Tibial nerve (tissue), 4 donors: ENCODE measurements around the gene AGPAT3. TPM values are rescaled to one million over a fixed set of nuclear protein-coding genes. Genes with fewer than 3 reads are reported as not detected.

Experiments used
- DNase-seq, 2 donors: peaks; one replicate each; pipeline ENCODE4 v3.0.0-alpha.2; 2019; ENCODE audit warnings: low spot score in 2 of 2
- H3K27ac ChIP-seq, 4 donors: fragments of 200-600 bp; sonication (generic) in 3 of 4; one replicate each; pipeline ENCODE4 v1.5.1; 2017 to 2019; ENCODE audit warnings: mild to moderate bottlenecking in 1 of 4
- H3K27me3 ChIP-seq, 2 donors: fragments of 200-600 bp; sonication (generic) in 1 of 2; one replicate each; pipeline versions ENCODE4 v1.5.1 to v1.6.0; 2017 to 2019
- H3K36me3 ChIP-seq, 3 donors: fragments of 200-600 bp; sonication (generic); one replicate each; pipeline ENCODE4 v1.5.1; 2018 to 2019
- H3K4me1 ChIP-seq, 4 donors: fragments of 200-600 bp; sonication (generic) in 3 of 4; one replicate each; pipeline ENCODE4 v1.5.1; 2017 to 2019
- H3K4me3 ChIP-seq, 4 donors: fragments of 200-600 bp; sonication (generic) in 3 of 4; one replicate each; pipeline ENCODE4 v1.5.1; 2017 to 2019; ENCODE audit warnings: mild to moderate bottlenecking in 1 of 4, moderate library complexity in 1 of 4
- H3K9me3 ChIP-seq, 4 donors: fragments of 200-600 bp; sonication (generic) in 3 of 4; one replicate each; pipeline ENCODE4 v1.5.1; 2017 to 2019
- CTCF ChIP-seq, 5 experiments: fragments of 200-600 bp in 3 of 5; fragments of 450-650 bp in 2 of 5; sonication (generic) in 3 of 5; IDR thresholded peaks; one replicate each; pipeline ENCODE4 v1.5.1; 2016 to 2019; ENCODE audit warnings: antibody characterized with exemption in 5 of 5, mild to moderate bottlenecking in 3 of 5, moderate library complexity in 2 of 5
- EP300 ChIP-seq, 2 donors: sonication (generic); formaldehyde crosslinking; IDR thresholded peaks; one replicate each; pipeline ENCODE4 v1.6.1; 2017; ENCODE audit warnings: antibody characterized with exemption in 2 of 2, mild to moderate bottlenecking in 1 of 2
- POLR2A ChIP-seq, 2 donors: fragments of 450-650 bp; IDR thresholded peaks; one replicate each; pipeline ENCODE4 v1.6.1; 2017; ENCODE audit warnings: antibody characterized with exemption in 2 of 2, mild to moderate bottlenecking in 2 of 2, moderate library complexity in 2 of 2
- WGBS, 2 donors: methylation state at CpG; one replicate each; pipeline ENCODE4 v1.1.5; 2018; 5-methylcytosine and 5-hydroxymethylcytosine counted together
- total RNA-seq, 4 donors: library from RNA; depleted of rRNA; stranded (reverse); fragments of >200 nt; gene quantifications; one replicate each; pipeline ENCODE4 v1.1.0, GENCODE V29; 2016

The AGPAT3 gene
- total RNA-seq, 4 donors from 2014 or later = 29.9 to 45.6 (median 36.4) TPM

- peaks cover 0 to 37% (median 9%) of the 10 kb centered on the region in 3 donors for H3K36me3 ChIP-seq
- H3K9me3 ChIP-seq = no peaks in the 10 kb centered on the region
- peak overlapping the region; percentile 5 to 86 (median 49) for H3K27ac ChIP-seq
- DNase-seq = no peak
- no peak overlapping the region for H3K4me3 ChIP-seq
- 10 to 17% methylated on average over 14 to 22 of the region's 22 CpGs for WGBS, 2 donors
- no peaks in the 10 kb centered on the region for H3K27me3 ChIP-seq
- TF ChIP-seq EP300 (IDR thresholded peaks at IDR 0.05) (no peak), POLR2A (IDR thresholded peaks at IDR 0.05) (no peak), CTCF (IDR thresholded peaks at IDR 0.05) (no peak)
- H3K4me1 ChIP-seq = peaks cover 0 to 26% (median 3%) of the 10 kb centered on the region in 4 donors
Measured at GRCh38 chr21:43985690-43986251, 120.7 kb downstream of the AGPAT3 start.

GRCh38 chr21:43986544-43987451, 121.8 kb downstream of the AGPAT3 start:
- TF ChIP-seq POLR2A (IDR thresholded peaks at IDR 0.05) (no peak), CTCF (IDR thresholded peaks at IDR 0.05) (no peak), EP300 (IDR thresholded peaks at IDR 0.05) (no peak)
- Histone ChIP-seq H3K27ac (peak overlapping the region in 3 of 4 donors; percentile 5 to 86 (median 81)), H3K36me3 (peaks cover 0 to 27% (median 3%) of the 10 kb centered on the region in 3 donors), H3K4me1 (peaks cover 0 to 26% (median 3%) of the 10 kb centered on the region in 4 donors), H3K4me3 (no peak overlapping the region), H3K27me3 (no peaks in the 10 kb centered on the region), H3K9me3 (no peaks in the 10 kb centered on the region)
- DNase-seq = no peak
- WGBS, 2 donors = 52 to 63% methylated on average over 22 of the region's 22 CpGs

GRCh38 chr21:43987509-43987908, 122.5 kb downstream of the AGPAT3 start:
- Histone ChIP-seq H3K4me3 (no peak overlapping the region), H3K4me1 (peaks cover 0 to 26% (median 3%) of the 10 kb centered on the region in 4 donors), H3K27me3 (no peaks in the 10 kb centered on the region), H3K27ac (peak overlapping the region in 3 of 4 donors; percentile 1 to 86 (median 81)), H3K9me3 (no peaks in the 10 kb centered on the region), H3K36me3 (peaks cover 0 to 20% (median 0%) of the 10 kb centered on the region in 3 donors)
- TF ChIP-seq EP300 (IDR thresholded peaks at IDR 0.05) (no peak), POLR2A (IDR thresholded peaks at IDR 0.05) (no peak), CTCF (IDR thresholded peaks at IDR 0.05) (no peak)
- WGBS, 2 donors = 52 to 66% methylated on average over 6 of the region's 6 CpGs
- no peak for DNase-seq

GRCh38 chr21:43988016-43988415, 123.0 kb downstream of the AGPAT3 start:
- H3K36me3 ChIP-seq = peaks cover 0 to 14% (median 0%) of the 10 kb centered on the region in 3 donors
- H3K9me3 ChIP-seq = no peaks in the 10 kb centered on the region
- H3K4me1 ChIP-seq = peaks cover 0 to 26% (median 3%) of the 10 kb centered on the region in 4 donors
- H3K27me3 ChIP-seq = no peaks in the 10 kb centered on the region
- peak overlapping the region in 1 of 4 donors; percentile 81 for H3K27ac ChIP-seq
- WGBS, 2 donors = 81 to 91% methylated on average over 9 of the region's 9 CpGs
- TF ChIP-seq CTCF (IDR thresholded peaks at IDR 0.05) (no peak), POLR2A (IDR thresholded peaks at IDR 0.05) (no peak), EP300 (IDR thresholded peaks at IDR 0.05) (no peak)
- DNase-seq = no peak
- H3K4me3 ChIP-seq = no peak overlapping the region
